ENCODE data around the gene COG8.

The COG8 gene

GRCh38 chr16:69344171-69344570, 4.8 kb upstream of the COG8 start:
- DNase-seq = no peak

- DNase-seq = no peak
Measured at GRCh38 chr16:69340095-69340644, 806 bp upstream of the COG8 start.

- DNase-seq = no peak
Measured at GRCh38 chr16:69338557-69339288, 641 bp downstream of the COG8 start.

- DNase-seq = no peak
Measured at GRCh38 chr16:69334696-69335095, 4.7 kb downstream of the COG8 start.

GRCh38 chr16:69330286-69331109, 8.9 kb downstream of the COG8 start, which contains the start of gene PDF:
PDF (minus strand) TSS chr16:69330588; CDS start chr16:69330570, 18 bp downstream.
- peak; percentile 70 for DNase-seq

- DNase-seq = no peak
Measured at GRCh38 chr16:69329369-69330285, 9.7 kb downstream of the COG8 start.

- no peak for DNase-seq
Measured at GRCh38 chr16:69328854-69329316, 10.5 kb downstream of the COG8 start.

- DNase-seq = no peak
Measured at GRCh38 chr16:69327585-69328310, 11.6 kb downstream of the COG8 start.

GRCh38 chr16:69326172-69326873, 13.0 kb downstream of the COG8 start:
- DNase-seq = no peak

- no peak for DNase-seq
Measured at GRCh38 chr16:69325784-69326171, 13.6 kb downstream of the COG8 start.

- no peak for DNase-seq
Measured at GRCh38 chr16:69324585-69325253, 14.6 kb downstream of the COG8 start.

GRCh38 chr16:69324013-69324531, 15.3 kb downstream of the COG8 start:
- DNase-seq = no peak

- no peak for DNase-seq
Measured at GRCh38 chr16:69323415-69323814, 15.9 kb downstream of the COG8 start.

GRCh38 chr16:69322343-69322742, 17.0 kb downstream of the COG8 start:
- no peak for DNase-seq

GRCh38 chr16:69321080-69321479, 18.3 kb downstream of the COG8 start:
- DNase-seq = no peak

- DNase-seq = no peak
Measured at GRCh38 chr16:69320740-69321073, 18.7 kb downstream of the COG8 start.

- DNase-seq = no peak
Measured at GRCh38 chr16:69319826-69320739, 19.3 kb downstream of the COG8 start.

GRCh38 chr16:69319381-69319780, 20.0 kb downstream of the COG8 start:
- DNase-seq = no peak

GRCh38 chr16:69318911-69319289, 20.5 kb downstream of the COG8 start:
- DNase-seq = no peak
